HG03558 (cell line): ENCODE data around the gene CDKN1A.
"Not testable (repeated sequence)": the region's sequence is repeated elsewhere in the genome, so short reads cannot be mapped to it uniquely, and the experiment has no call there.

ENCODE experiments used
- ATAC-seq: cut with Tn5 transposase; IDR thresholded peaks from one replicate; pipeline ENCODE4 v1.9.1; 2021; ENCODE audit warnings: moderate number of reproducible peaks; ENCODE audit not compliant: unreplicated experiment; ENCODE audit errors: extremely low read depth

The CDKN1A gene

DNA sequence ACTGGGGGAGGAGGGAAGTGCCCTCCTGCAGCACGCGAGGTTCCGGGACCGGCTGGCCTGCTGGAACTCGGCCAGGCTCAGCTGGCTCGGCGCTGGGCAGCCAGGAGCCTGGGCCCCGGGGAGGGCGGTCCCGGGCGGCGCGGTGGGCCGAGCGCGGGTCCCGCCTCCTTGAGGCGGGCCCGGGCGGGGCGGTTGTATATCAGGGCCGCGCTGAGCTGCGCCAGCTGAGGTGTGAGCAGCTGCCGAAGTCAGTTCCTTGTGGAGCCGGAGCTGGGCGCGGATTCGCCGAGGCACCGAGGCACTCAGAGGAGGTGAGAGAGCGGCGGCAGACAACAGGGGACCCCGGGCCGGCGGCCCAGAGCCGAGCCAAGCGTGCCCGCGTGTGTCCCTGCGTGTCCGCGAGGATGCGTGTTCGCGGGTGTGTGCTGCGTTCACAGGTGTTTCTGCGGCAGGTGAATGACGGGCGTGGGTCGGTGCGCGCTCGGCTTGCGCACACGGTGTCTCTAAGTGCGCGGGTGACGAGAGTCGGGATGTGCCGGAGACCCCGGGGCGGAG, at the start of gene CDKN1A:
Gene CDKN1A, plus strand, starts transcription at position 227 of the 555 bp plus-strand sequence. CDS start 5,388 bp downstream, outside the sequence.
- ATAC-seq, result peak; percentile 27

DNA sequence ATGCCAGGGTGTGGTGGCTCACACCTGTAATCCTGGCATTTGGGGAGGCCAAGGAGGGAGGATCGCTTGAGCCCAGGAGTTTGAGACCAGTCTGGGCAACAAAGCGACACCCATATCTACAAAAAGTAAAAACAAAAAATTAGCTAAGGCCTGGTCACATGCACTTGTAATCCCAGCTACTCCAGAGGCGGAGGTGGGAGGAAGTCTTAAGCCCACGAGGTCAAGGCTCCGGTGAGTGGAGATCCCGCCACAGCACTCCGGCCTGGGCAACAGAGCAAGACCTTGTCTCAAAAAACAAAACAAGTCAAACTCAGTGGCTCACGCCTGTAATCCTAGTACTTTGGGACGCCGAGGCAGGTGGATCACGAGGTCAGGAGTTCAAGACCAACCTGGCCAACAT, 48.7 kb upstream of the CDKN1A start:
- ATAC-seq, result no peak

DNA sequence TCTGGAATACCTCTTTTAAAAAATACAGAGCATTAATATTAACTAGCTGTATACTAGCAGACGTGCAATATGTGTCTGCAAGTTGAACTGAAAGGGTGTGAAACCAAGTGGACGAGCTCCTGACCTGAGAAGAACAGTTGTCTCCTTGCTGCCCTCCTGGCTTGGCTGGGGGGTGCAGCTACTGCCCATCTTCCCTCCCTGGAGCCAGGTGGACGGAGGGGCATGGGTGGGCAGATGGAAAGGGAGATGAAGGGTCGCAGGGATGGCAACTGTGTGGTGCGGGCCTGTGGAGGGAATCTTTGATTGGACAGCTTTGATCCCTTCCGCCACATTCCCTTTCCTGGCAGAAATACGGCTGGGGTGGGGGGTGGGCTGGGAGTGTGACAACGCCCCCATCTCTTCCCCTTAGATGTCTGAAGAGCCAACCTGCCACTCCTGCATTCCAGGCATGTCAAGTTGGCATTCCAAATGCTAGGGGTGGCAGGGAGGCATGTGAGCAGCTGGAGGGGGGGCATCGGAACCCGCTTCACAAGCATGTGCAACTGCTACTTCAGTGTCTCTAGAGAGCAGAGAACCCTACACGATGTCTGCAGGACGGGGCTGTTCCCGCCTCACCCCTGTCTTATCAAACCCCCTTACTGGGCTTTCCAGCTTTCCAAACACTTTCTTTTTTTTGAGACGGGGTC, 47.0 kb upstream of the CDKN1A start:
- no peak for ATAC-seq

DNA sequence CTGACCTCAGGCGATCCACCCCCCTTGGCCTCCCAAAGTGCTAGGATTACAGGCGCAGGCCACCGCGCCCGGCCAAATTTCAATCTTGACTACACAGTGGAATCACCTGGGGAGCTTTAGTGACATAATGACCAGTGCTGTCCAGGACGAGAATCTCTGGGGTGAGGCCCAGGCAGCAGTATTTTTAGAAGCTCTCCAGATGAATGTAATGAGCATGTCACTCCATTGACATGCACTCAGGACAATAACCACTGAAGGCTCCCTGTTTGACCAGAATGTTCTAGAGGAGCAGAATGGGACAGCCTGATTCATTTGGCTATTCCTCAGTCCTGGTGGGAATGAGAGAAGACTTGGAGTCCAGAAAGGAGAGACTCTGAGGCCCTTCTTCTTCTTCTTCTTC, 45.1 kb upstream of the CDKN1A start:
- no peak for ATAC-seq

DNA sequence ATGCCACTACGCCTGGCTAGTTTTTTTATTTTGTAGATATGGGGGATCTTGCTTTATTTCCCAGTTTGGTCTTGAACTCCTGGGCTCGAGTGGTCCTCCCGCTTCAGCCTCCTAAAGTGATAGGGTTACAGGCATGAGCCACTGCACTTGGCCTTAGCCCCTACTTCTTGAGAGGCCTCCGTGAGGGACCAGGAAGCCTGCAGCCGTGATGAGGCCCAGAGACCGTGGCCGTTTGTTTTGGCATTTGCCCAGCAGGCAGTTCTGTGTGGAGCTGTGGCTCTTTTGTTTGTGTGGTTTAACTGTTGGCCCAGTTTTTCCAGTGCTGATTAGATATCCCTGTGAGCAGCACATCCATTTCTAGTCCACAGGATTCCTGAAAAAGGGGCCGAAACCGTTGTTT, 44.6 kb upstream of the CDKN1A start:
- ATAC-seq, result no peak

DNA sequence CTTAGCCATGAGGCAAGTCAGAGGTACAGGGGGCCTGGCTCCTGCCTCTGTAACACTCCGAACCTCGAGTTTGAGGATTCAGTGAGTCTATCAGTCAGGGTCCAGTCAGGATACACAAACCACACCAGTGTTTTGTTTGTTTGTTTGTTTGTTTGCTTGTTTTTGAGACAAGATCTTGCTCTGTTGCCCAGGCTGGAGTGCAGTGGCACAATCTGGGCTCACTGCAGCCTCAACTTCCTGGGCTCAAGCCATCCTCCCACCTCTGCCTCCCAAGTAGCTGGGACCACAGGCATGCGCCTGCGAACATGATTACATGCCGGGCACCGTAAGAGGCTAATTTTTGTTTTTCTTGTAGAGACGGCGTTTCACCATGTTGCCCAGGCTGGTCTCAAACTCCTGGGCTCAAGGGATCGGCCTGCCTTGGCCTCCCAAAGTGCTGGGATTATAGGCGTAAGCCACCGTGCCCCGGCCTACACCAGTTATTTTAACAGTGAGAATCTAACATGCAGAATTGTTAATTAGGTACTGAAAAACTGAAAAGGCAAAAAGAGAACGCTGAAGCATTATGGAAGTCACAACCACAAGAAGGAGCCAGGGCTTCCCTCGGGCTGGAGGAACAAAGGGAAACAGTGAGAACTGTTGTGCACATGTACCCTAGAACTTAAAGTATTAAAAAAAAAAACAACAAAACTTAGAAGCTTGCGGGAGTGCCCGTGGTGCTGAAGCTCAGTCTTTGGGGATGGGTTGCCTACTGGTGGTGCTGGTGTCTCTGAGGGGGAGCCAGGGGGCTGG, 44.0 kb upstream of the CDKN1A start:
- ATAC-seq, result no peak

DNA sequence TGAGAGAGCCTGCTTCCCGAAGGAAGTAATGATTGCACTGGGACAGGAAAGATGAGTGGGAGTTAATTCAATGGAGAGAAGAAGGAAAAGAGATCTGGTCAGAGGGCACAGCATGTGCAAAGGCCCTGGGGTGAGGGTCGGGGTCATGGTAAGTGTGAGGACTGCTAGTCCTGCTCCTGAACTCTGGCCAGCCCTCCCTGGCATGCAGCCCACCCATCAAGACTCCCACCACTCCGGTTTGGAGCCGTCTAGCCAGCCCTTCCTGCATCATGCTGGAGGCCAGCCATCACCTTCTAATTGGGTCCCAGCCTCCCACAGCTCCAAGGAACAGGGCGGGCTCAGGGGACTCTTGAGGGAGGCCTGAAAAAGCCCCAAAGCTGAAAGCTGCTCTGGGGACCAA, 42.2 kb upstream of the CDKN1A start:
- no peak for ATAC-seq

DNA sequence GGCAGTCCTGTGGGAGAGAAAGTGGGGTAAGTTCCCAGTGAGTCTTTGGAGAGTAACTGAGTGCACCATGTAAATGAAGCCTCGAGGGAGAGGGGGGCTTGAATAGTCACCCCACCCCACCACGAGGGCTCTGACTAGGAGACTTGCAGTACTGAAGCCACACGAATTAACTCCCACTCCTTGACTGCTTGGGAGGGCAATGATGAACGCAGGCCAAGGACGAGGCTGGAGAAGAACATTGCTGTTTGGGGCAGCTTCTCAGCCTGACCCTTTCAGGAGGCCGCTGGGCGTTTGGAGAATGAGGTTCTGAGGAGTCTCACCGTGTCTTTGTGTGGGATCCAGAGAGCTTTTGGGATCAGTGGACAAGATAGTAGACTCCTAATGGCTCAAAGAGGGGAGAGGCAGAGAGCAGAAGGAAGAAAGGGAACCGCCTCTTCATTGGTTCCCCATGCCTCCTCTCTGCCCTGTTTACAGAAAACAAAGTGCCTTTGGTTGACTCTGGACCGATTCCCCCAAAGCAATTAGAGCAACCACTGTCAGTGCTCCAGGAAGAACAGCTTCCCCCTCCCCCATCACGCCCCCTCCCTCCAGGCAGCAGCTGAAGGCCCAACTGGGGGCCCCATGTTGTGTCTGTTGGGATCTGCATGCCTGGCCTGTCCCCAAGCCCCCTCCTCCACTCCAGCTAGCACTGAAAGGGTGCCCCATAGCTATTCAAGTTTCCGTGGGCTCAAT, 41.7 kb upstream of the CDKN1A start:
- no peak for ATAC-seq

DNA sequence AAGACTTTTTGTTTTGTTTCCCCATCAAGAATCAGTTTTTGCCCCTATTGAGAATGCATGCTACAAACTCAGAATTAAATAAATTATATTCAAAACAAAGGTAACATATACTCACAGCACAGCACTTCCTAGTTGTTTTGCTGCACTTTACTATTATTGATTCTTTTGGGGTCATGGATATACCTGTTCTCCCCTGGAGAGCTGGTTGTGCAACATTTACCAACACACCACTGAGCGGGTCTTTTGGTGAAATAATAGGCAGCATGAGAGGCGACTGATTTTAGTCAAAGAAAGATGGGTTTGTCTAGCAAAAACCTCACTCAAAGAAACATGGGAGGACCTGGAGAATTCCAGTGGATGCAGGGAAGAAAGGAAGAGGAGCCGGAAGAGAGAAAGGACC, 39.9 kb upstream of the CDKN1A start:
- no peak for ATAC-seq

DNA sequence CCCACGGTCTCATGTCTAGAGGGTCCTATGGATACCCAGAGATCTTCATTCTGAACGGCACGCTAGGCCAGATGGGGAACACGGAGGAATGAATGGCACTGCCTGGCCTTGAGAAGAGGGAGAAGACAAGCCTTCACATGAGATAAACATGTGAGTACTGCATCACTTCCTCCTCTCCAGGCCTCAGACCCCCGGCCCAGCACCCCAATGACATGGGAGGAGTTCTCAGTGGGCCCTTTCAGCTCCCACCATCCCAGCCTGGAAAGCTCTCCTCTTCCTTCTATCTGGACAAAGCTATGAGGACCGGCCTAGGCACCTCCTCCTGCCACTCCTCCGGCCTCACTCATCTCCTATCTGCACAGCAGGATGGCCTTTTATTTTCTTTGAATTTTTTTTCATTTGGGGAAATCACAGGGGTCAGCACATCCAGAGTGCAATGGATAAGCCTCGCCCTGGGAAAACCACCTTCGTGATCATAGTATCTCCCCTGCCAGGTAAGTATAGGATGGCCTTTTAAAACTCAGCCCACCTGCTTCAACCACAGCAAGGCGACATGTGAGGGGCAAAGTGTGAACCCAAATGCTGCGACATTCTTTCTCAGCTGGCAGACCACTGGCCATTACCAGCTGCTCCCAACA, 39.2 kb upstream of the CDKN1A start:
- ATAC-seq, result no peak

DNA sequence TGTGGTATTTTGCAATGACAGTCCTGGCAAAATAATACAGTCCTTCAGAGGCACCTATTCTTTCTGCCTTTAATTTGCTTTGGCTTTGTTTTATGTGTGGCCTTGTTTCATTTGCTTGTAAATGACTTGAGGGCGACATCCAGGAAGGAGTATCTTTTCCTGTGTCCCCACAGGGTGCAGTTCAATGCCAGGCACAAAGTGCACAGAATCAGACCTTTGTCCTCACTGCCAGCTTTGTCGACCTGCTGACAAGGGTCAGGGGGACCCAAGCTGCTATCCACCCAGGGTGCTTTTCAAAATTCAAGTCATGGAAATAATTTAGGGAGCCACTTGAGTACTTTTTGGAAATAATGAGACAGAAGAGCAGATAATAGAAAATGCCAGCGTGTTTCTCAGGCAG, 37.0 kb upstream of the CDKN1A start:
- no peak for ATAC-seq

DNA sequence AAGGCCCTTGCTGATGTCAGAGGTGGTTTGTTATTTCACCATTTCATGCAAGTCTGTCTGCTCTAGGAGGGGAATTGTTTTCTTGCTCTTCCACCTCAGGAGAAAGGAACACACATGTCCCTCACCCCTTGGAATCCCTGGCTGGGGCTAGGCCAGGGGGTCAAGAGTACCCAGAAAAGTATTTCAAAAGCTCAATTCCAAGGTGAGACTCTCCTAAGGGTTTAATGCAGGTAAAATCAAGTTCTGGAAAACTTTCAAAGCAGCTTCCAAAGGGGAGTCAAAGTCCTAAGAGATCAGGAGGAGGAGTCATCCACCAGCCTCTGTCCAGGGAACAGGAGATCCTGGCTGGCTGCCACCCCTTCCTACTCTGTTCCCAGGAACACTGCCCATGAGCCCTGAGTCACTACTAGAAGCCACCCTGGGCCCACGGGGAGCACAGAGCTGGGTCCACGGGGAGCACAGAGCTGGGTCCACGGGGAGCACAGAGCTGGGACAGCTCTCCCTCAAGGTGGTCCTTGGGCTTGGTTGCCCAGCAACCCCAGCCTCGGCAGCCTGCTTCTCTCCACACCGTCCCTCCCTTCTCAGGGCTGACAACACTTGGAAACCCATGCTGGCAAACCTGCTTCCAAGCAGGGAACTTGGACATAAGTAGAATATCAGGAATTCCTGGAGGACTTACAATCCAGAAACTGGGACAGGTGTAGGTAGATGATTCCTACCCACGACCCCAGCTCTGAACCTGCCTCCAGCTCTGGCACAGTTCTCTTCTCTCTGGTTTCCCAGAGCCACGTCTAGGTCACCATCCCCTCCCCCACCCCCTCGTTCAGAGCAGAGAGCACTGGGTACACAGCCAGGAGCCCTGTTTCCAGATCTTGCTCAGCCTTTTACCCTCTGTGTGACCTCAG, 35.3 kb upstream of the CDKN1A start:
- ATAC-seq, result no peak

DNA sequence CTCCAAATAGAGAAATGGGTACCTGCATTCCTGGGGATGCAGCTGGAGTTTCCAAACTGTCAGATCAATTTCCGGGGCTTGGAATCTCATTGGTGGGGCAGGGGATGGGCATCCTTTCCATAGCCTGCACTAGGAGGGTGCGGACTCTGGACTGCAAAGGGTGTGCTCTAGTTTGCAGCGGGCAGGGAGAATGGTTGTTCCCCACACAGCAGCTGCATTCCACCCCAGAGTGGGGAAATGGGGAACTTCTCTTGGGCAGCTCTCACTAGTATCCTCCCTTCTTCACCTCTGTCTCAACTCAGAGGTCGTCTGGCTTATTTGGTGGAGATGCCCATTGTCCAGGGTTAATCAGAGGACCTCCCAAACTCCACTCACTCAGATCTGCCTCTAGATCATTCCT, 34.5 kb upstream of the CDKN1A start:
- no peak for ATAC-seq

DNA sequence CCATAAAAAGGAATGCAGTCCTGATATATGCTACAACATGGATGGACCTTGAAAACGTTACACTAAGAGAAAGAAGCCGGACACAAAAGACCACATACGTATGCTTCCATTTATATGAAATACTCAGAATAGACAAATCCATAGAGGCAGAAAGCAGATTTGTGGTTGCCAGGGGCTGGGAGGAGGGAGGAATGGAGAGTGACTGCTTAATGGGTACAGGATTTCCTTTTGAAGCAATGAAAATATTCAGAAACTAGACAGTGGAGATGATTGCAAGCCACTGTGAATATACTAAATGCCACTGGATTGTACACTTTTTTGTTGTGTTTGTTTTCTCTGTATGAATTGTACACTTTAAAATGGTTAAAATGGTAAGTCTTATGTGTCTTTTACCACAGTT, 29.4 kb upstream of the CDKN1A start:
- ATAC-seq, result no peak

DNA sequence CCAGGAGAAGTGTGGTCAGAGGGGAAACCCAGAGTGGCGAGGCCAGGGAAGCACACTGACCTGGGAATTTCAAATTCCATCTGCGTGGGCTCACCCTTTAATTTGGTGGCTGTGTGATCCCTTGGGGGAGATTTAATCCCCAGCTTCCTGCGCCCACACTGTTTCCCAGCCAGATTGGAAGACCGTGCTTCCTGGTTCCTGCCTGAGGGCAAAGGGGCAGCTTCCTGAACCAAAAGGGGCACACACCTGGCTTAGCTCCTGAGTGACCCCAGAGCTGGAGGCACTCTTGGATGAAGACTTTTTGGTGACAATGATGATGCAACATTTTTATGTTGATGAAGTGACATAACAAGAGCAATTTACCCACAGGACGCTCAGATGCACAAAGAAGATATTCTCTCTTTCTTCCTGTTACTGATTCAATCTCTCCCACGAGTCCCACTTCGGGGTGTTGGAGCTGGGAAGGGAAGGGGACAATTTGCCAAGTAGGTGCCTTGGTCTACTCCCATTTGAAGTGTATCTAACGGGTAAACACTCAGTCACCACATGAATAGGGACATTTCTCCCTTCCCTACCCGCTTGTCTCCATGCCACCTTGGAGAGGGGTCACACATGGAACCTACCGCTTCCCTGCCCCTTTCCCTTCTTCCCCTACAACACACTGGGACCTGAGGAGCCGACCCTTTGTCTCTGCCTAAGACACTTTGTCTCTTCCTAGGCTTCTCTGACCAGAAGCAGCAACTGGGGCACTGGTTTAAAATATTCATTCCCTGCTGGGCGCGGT, 28.6 kb upstream of the CDKN1A start:
- ATAC-seq, result no peak

DNA sequence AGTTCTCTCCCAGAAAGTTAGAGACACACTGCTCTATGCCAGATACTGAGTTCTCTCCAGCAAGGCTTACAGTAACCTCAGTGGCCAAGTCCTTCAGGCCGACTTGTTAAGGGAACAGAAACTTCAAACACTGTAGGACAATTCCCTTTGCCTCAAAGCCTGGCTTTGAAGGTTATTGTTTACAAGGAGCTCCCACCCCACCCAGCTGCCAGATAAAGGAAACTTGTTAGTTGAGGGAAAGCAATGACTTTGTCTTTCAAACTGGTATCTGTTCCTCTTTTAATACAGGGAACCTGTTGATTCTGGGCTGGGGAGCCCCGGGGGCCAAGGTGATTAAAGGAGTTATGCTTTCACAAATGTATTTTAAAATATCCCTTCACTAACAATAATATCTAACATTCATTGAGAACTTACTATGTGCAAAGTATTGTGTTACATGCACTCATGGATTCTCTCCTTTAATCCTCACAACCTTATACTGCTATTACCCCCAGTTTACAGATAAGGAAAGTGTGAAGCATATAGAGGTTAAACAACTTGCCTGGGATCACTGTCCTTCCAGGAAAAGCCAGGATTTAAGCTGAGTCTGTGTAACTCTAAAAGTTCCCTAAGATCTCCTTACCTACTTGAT, 27.6 kb upstream of the CDKN1A start:
- ATAC-seq, result no peak

DNA sequence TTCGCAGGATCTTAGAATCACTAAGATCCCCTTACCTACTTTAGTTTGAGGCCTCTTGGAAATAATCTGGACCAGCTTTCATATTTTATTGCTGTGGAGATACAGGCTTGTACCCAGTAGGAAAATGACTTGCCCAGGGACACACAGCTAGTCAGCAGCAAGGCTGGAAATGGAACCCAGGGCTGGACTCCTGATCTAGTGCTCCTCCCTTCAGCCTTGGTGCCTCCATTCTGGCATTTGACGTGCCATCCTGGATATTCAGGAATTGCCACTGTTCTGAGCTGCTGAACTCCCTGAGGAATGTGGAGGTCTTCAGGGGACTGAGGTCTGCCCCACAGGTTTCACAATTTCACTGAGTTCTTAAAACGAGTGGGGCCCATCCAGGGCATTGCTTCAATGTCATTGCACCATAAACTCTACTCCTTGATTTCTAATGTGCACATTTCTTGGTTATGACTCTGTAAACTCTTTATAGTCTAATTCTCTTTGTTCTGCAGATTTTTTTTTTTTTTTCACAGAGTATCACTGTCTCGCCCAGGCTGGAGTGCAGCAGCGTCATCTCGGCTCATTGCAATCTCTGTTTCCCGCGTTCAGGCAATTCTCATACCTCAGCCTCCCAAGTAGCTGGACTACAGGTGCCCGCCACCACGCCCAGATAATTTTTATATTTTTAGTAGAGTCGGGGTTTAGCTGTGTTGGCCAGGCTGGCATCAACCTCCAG, 26.7 kb upstream of the CDKN1A start:
- ATAC-seq, result no peak

DNA sequence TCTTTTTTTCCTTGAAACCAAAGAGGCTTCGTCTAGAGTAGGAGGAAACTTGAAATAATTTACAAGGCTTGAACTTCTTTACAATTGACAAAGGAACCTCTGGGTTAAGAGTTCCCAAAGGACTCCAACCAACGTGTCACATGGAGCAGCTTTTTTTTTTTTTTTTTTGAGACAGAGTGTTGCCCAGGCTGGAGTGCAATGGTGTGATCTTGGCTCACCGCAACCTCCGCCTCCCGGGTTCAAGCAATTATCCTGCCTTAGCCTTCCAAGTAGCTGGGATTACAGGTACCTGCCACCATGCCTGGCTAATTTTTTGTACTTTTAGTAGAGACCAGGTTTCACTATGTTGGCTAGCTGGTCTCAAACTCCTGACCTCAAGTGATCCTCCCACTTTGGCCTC, 24.0 kb upstream of the CDKN1A start:
- ATAC-seq, result not testable (repeated sequence)
